ENCODE results near the gene CCNYL1. TPM values are rescaled to one million over a fixed set of nuclear protein-coding genes. Genes with fewer than 3 reads are reported as not detected.
"Not testable (repeated sequence)": the region's sequence is repeated elsewhere in the genome, so short reads cannot be mapped to it uniquely, and the experiment has no call there.

Gene CCNYL1
- total and polyA plus RNA-seq, 12 donors = 2.0 to 13.3 (median 6.6) TPM

- Histone ChIP-seq H3K36me3 (replicated peaks in 1 of 2) (no peaks in the 10 kb centered on the region), H3K27me3 (no peaks in the 10 kb centered on the region), H3K9me3 (replicated peaks in 1 of 3) (no peaks in the 10 kb centered on the region), H3K4me1 (replicated peaks in 1 of 2) (no peaks in the 10 kb centered on the region), H3K27ac (no peak overlapping the region), H3K4me3 (no peak overlapping the region)
- WGBS, 4 donors = 95 to 100% (median 98%) methylated on average over 1 of the region's 1 CpG
- TF ChIP-seq POLR2A (IDR thresholded peaks at IDR 0.05) (no peak), CTCF (IDR thresholded peaks at IDR 0.05) (no peak)
- intact Hi-C loops (cut with DNase I) = no loop called here
- DNase-seq = no peak
Observed at GRCh38 chr2:207719008-207719407, 7.6 kb downstream of the CCNYL1 start.

GRCh38 chr2:207719655-207720054 is 8.2 kb downstream of the CCNYL1 start:
- H3K27ac ChIP-seq; H3K27me3 ChIP-seq; H3K36me3 ChIP-seq (replicated peaks in 1 of 2); H3K4me1 ChIP-seq (replicated peaks in 1 of 2); H3K4me3 ChIP-seq; H3K9me3 ChIP-seq (replicated peaks in 1 of 3); DNase-seq; intact Hi-C loops (cut with DNase I): not testable (repeated sequence)
- WGBS, 4 donors = 87 to 100% (median 92%) methylated on average over 2 of the region's 2 CpGs

GRCh38 chr2:207720517-207721187 is 9.2 kb downstream of the CCNYL1 start:
- Histone ChIP-seq H3K27ac (no peak overlapping the region), H3K36me3 (replicated peaks in 1 of 2) (no peaks in the 10 kb centered on the region), H3K27me3 (no peaks in the 10 kb centered on the region), H3K9me3 (replicated peaks in 1 of 3) (no peaks in the 10 kb centered on the region), H3K4me3 (no peak overlapping the region), H3K4me1 (replicated peaks in 1 of 2) (no peaks in the 10 kb centered on the region)
- WGBS, 4 donors = 94 to 96% (median 95%) methylated on average over 6 of the region's 6 CpGs
- intact Hi-C loops (cut with DNase I) = no loop called here
- TF ChIP-seq CTCF (IDR thresholded peaks at IDR 0.05) (no peak), POLR2A (IDR thresholded peaks at IDR 0.05) (no peak)
- DNase-seq = no peak

- no peak for DNase-seq
- TF ChIP-seq CTCF (IDR thresholded peaks at IDR 0.05) (no peak), POLR2A (IDR thresholded peaks at IDR 0.05) (no peak)
- intact Hi-C loops (cut with DNase I) = no loop called here
- no peaks in the 10 kb centered on the region for H3K9me3 ChIP-seq (replicated peaks in 1 of 3)
- no peaks in the 10 kb centered on the region for H3K4me1 ChIP-seq (replicated peaks in 1 of 2)
- H3K27me3 ChIP-seq = no peaks in the 10 kb centered on the region
- H3K4me3 ChIP-seq = no peak overlapping the region
- WGBS, 4 donors = 91 to 93% (median 93%) methylated on average over 7 of the region's 7 CpGs
- H3K36me3 ChIP-seq (replicated peaks in 1 of 2) = no peaks in the 10 kb centered on the region
- H3K27ac ChIP-seq = no peak overlapping the region
Observed at GRCh38 chr2:207722773-207723424, 11.5 kb downstream of the CCNYL1 start.

- not testable (repeated sequence) for H3K27ac ChIP-seq
Observed at GRCh38 chr2:207723425-207723787, 12.0 kb downstream of the CCNYL1 start.

More at GRCh38 chr2:207723425-207723787, 12.0 kb downstream of the CCNYL1 start:
- intact Hi-C loops (cut with DNase I); H3K4me3 ChIP-seq; H3K4me1 ChIP-seq (replicated peaks in 1 of 2); H3K27me3 ChIP-seq; H3K36me3 ChIP-seq (replicated peaks in 1 of 2); DNase-seq; H3K9me3 ChIP-seq (replicated peaks in 1 of 3): not testable (repeated sequence)
- WGBS, 4 donors = 87 to 95% (median 94%) methylated on average over 8 of the region's 8 CpGs

Measured in adrenal gland (tissue), 12 donors.